HEK293 (cell line): ENCODE data around the gene BZW2.

Experiments
- CTCF ChIA-PET: fragments of 350-600 bp; formaldehyde crosslinking; extraction: SDS; loops from one replicate; lab custom pipeline; 2021; ENCODE audit warnings: antibody characterized with exemption; lab: Yijun Ruan, JAX
- POLR2A ChIA-PET: fragments of 300-600 bp; formaldehyde crosslinking; extraction: SDS; loops from one replicate; lab custom pipeline; 2020; ENCODE audit warnings: antibody characterized with exemption, inconsistent platforms; lab: Yijun Ruan, JAX
- H3K27ac ChIP-seq: fragments of 200-500 bp; sonication (Bioruptor generic); 2 replicates; pipeline ENCODE4 v1.5.1; 2014; ENCODE audit warnings: low read depth, low read length, control low read depth, inconsistent platforms; ENCODE audit errors: extremely low read depth
- H3K36me3 ChIP-seq, 2 experiments: fragments of 200-500 bp in 1 of 2; sonication (Bioruptor generic) in 1 of 2; 1 replicate in 1 of 2; 2 replicates in 1 of 2; pipeline ENCODE4 v1.5.1; 2014 to 2017; ENCODE audit warnings: inconsistent platforms in 2 of 2, low read length in 2 of 2; ENCODE audit not compliant: control insufficient read depth in 2 of 2, insufficient read depth in 1 of 2
- H3K4me1 ChIP-seq: fragments of 200-500 bp; sonication (Bioruptor generic); 2 replicates; pipeline ENCODE4 v1.5.1; 2014; ENCODE audit warnings: mild to moderate bottlenecking, low read length, inconsistent platforms; ENCODE audit not compliant: control insufficient read depth, insufficient read depth
- H3K4me3 ChIP-seq: 2 replicates; pipeline ENCODE4 v1.5.1; 2011; ENCODE audit warnings: low read depth, mild to moderate bottlenecking, control low read depth, low read length, moderate library complexity
- H3K9me3 ChIP-seq: fragments of 200-500 bp; sonication (Bioruptor generic); 2 replicates; pipeline ENCODE4 v1.5.1; 2014; ENCODE audit warnings: low read depth, low read length, inconsistent platforms; ENCODE audit not compliant: control insufficient read depth, insufficient read depth
- EGR2 ChIP-seq: fragments of 450-650 bp; formaldehyde crosslinking; IDR thresholded peaks from 2 replicates; pipeline ENCODE4 v1.5.1; 2016; ENCODE audit warnings: low read depth, missing biosample characterization, missing genetic modification characterization
- HOXD13 ChIP-seq: sonication (generic); formaldehyde crosslinking; IDR thresholded peaks from 2 replicates; pipeline ENCODE4 v1.8.0; 2022; ENCODE audit warnings: missing genetic modification reagents, borderline replicate concordance
- OVOL3 ChIP-seq: fragments of 450-650 bp; formaldehyde crosslinking; IDR thresholded peaks from 2 replicates; pipeline ENCODE4 v1.5.1; 2016; ENCODE audit warnings: missing biosample characterization, missing genetic modification characterization
- ZNF114 ChIP-seq: fragments of 450-650 bp; formaldehyde crosslinking; IDR thresholded peaks from 2 replicates; pipeline ENCODE4 v1.5.0; 2017; ENCODE audit warnings: missing biosample characterization, missing genetic modification characterization
- ZNF302 ChIP-seq: fragments of 450-650 bp; formaldehyde crosslinking; IDR thresholded peaks from 2 replicates; pipeline ENCODE4 v1.5.1; 2016; ENCODE audit warnings: missing biosample characterization, missing genetic modification characterization, low read depth
- ZNF335 ChIP-seq: fragments of 450-650 bp; formaldehyde crosslinking; conservative IDR thresholded peaks from 2 replicates; pipeline ENCODE4 v1.5.1; 2016; ENCODE audit warnings: missing biosample characterization, missing genetic modification characterization
- ZNF426 ChIP-seq: fragments of 450-650 bp; formaldehyde crosslinking; IDR thresholded peaks from 2 replicates; pipeline ENCODE4 v1.5.1; 2017; ENCODE audit warnings: missing biosample characterization, missing genetic modification characterization, mild to moderate bottlenecking, inconsistent platforms, moderate library complexity
- ZNF548 ChIP-seq: fragments of 450-650 bp; formaldehyde crosslinking; IDR thresholded peaks from 2 replicates; pipeline ENCODE4 v1.5.1; 2016; ENCODE audit warnings: missing biosample characterization, missing genetic modification characterization
- ZNF654 ChIP-seq: fragments of 450-650 bp; formaldehyde crosslinking; IDR thresholded peaks from 2 replicates; pipeline ENCODE4 v1.5.1; 2016; ENCODE audit warnings: low read depth, missing biosample characterization, missing genetic modification characterization
- ZNF658 ChIP-seq: fragments of 450-650 bp; formaldehyde crosslinking; IDR thresholded peaks from 2 replicates; pipeline ENCODE4; 2016; ENCODE audit warnings: missing biosample characterization, missing genetic modification characterization
- TF ChIP-seq, protein P1 (sequence below): fragments of 450-650 bp; formaldehyde crosslinking; IDR thresholded peaks from 2 replicates; pipeline ENCODE4 v1.5.1; 2016; ENCODE audit warnings: missing biosample characterization, missing genetic modification characterization
- TF ChIP-seq, protein P2 (sequence below): fragments of 450-650 bp; formaldehyde crosslinking; IDR thresholded peaks from 2 replicates; pipeline ENCODE4 v1.5.1; 2016; ENCODE audit warnings: missing biosample characterization, missing genetic modification characterization, low read depth
- TF ChIP-seq, protein P3 (sequence below): fragments of 450-650 bp; formaldehyde crosslinking; optimal IDR thresholded peaks from 2 replicates; pipeline ENCODE3; 2016; ENCODE audit warnings: missing biosample characterization, mild to moderate bottlenecking, missing genetic modification characterization

BZW2 gene

DNA sequence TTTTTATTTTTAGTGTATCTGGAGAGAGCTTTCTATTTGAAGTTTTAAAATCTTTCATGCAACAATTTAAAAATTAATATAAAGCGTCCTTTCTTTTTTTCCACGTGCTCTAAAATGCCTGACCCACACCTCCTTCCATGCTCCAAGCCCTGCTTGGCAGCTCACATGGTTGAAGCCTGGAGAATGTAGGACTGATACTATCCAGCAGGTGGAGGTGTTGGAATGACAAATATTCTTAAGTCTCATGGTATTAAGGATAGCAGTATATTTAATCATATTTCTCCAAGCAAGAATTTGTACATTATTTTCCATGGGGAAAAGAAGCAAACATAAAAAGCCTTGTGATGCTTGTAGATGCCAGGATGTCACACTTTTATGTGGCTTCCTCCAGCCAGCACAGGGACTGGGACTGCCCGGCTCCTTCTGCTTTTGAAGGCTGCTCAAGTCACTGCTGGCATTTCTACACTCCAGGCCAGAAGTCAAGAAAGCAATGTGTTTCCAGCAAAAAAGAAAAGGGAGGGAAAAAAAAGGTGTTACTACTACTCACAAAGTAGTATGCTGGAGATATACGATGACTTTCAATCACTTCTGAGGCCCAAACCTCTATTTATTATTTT lies 49.7 kb downstream of the BZW2 start:
- H3K4me3 ChIP-seq = no peak overlapping the region
- TF ChIP-seq ZNF302 (tag by site-specific recombination) = no peak
- peak; percentile 42 for TF ChIP-seq ZNF654
- no peak for TF ChIP-seq OVOL3 (tag by site-specific recombination)
- POLR2A ChIA-PET = no interaction called here
- H3K27ac ChIP-seq = no peak overlapping the region
- H3K36me3 ChIP-seq = peaks cover 4 to 52% of the 10 kb centered on the region in 2 experiments
- no peaks in the 10 kb centered on the region for H3K9me3 ChIP-seq
- CTCF ChIA-PET = interaction anchor here (0.6 to 2.4 kb wide), 17 partner anchors 8 to 482 kb away, joined by 3 to 11 read pairs (median 4); no protein-coding TSS in a partner anchor
- no peaks in the 10 kb centered on the region for H3K4me1 ChIP-seq

DNA sequence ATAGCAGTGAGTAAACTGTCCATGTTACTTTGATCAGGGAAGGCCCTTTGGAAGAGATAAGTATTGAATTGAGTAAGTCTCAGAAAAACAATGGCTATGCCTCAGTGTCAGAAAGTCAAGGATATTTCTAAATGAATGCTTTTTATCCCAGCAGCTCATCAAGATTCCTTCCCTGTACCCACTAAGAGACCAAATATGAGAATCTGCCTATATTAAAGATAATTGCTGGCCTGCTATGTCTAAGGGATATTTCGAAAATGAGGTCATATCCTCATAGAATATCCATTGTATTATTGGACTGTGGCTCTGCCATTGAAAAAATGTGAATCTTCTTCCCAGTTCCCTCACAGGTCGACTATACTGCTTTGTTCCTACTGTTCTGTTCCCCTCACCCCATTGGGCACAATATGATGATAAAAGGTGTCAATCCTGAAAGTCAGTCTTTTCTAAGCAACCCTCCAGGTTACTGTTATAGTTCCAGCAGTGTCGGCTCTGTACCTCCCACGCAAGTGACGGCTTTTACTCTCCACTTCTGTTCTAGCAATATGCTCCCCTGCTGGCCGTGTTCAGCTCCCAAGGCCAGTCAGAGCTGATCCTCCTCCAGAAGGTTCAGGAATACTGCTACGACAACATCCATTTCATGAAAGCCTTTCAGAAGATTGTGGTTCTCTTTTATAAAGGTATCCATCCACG lies 51.7 kb downstream of the BZW2 start:
- no peak for TF ChIP-seq ZNF658 (tag by site-specific recombination)
- Histone ChIP-seq H3K27ac (no peak overlapping the region), H3K9me3 (no peaks in the 10 kb centered on the region), H3K36me3 (peaks cover 4 to 48% of the 10 kb centered on the region in 2 experiments; a peak in 2 of 3 replicates), H3K4me3 (no peak overlapping the region), H3K4me1 (no peaks in the 10 kb centered on the region)
- CTCF ChIA-PET = interaction anchor here (0.6 to 2.2 kb wide), 2 partner anchors 220 to 1110 kb away, joined by 3 to 8 read pairs; no protein-coding TSS in a partner anchor
- POLR2A ChIA-PET = no interaction called here

DNA sequence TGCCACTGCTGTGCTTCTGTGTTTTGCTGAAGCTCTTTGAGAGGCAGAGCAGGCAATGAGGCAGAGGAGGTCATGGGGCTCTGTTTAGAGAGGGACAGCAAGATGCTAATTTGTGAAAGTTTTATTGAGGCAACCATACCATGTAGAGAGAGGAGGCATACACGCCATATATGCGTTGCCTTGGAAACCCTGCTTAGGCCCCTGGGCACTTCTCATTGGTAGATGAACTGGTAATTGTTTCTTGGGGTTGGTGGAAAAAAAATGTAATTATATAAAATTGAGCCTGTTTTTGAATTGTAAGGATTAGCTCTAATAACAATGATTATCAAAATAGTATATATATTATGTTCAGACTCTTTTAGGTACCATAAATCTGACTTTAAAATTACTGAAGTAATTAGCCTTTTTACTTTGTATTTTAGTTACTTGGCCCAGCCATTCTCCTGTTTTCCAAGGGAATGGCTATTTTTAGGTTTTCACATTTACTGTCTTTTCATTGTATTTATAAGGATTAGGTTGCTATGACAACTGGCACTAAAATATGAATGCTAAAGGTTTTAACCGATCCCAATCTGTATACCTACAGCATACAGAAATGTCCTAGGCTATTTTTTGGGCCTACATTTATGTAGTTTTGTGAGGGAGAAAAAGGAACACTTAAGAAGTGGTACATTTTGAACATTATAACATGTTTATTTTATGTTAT lies 52.4 kb downstream of the BZW2 start:
- no peak for TF ChIP-seq EGR2 (tag by site-specific recombination)
- TF ChIP-seq, protein P1, sequence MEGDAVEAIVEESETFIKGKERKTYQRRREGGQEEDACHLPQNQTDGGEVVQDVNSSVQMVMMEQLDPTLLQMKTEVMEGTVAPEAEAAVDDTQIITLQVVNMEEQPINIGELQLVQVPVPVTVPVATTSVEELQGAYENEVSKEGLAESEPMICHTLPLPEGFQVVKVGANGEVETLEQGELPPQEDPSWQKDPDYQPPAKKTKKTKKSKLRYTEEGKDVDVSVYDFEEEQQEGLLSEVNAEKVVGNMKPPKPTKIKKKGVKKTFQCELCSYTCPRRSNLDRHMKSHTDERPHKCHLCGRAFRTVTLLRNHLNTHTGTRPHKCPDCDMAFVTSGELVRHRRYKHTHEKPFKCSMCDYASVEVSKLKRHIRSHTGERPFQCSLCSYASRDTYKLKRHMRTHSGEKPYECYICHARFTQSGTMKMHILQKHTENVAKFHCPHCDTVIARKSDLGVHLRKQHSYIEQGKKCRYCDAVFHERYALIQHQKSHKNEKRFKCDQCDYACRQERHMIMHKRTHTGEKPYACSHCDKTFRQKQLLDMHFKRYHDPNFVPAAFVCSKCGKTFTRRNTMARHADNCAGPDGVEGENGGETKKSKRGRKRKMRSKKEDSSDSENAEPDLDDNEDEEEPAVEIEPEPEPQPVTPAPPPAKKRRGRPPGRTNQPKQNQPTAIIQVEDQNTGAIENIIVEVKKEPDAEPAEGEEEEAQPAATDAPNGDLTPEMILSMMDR (tag by site-specific recombination) = no peak
- TF ChIP-seq ZNF114 = no peak
- TF ChIP-seq ZNF548 = no peak
- TF ChIP-seq, protein P2, sequence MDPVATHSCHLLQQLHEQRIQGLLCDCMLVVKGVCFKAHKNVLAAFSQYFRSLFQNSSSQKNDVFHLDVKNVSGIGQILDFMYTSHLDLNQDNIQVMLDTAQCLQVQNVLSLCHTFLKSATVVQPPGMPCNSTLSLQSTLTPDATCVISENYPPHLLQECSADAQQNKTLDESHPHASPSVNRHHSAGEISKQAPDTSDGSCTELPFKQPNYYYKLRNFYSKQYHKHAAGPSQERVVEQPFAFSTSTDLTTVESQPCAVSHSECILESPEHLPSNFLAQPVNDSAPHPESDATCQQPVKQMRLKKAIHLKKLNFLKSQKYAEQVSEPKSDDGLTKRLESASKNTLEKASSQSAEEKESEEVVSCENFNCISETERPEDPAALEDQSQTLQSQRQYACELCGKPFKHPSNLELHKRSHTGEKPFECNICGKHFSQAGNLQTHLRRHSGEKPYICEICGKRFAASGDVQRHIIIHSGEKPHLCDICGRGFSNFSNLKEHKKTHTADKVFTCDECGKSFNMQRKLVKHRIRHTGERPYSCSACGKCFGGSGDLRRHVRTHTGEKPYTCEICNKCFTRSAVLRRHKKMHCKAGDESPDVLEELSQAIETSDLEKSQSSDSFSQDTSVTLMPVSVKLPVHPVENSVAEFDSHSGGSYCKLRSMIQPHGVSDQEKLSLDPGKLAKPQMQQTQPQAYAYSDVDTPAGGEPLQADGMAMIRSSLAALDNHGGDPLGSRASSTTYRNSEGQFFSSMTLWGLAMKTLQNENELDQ = no peak
- no peak for TF ChIP-seq HOXD13 (CRISPR knock-in tag)
- no peak for TF ChIP-seq ZNF426 (tag by site-specific recombination)
- no peak for TF ChIP-seq ZNF335 (tag by site-specific recombination)
- TF ChIP-seq, protein P3, sequence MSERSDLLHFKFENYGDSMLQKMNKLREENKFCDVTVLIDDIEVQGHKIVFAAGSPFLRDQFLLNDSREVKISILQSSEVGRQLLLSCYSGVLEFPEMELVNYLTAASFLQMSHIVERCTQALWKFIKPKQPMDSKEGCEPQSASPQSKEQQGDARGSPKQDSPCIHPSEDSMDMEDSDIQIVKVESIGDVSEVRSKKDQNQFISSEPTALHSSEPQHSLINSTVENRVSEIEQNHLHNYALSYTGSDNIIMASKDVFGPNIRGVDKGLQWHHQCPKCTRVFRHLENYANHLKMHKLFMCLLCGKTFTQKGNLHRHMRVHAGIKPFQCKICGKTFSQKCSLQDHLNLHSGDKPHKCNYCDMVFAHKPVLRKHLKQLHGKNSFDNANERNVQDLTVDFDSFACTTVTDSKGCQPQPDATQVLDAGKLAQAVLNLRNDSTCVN (tag by site-specific recombination) = no peak
- H3K36me3 ChIP-seq = peaks cover 4 to 48% of the 10 kb centered on the region in 2 experiments; a peak in 2 of 3 replicates
- CTCF ChIA-PET = interaction anchor here (0.6 to 2.2 kb wide), 2 partner anchors 220 to 1109 kb away, joined by 3 to 8 read pairs; no protein-coding TSS in a partner anchor

More for the DNA sequence above, 52.4 kb downstream of the BZW2 start:
- Histone ChIP-seq H3K4me1 (no peaks in the 10 kb centered on the region), H3K9me3 (no peaks in the 10 kb centered on the region), H3K27ac (no peak overlapping the region), H3K4me3 (no peak overlapping the region)
- POLR2A ChIA-PET = no interaction called here
